WTC11 (cell line): ENCODE measurements around the gene GAPDHS. TPM values are rescaled to one million over a fixed set of nuclear protein-coding genes. Genes with fewer than 3 reads are reported as not detected.

Experiments used
- ATAC-seq: fragments of 200-7000 bp; cut with Tn5 transposase; 2 replicates; pipeline ENCODE4 v1.10.0; 2021; ENCODE audit warnings: mild to moderate bottlenecking, moderate library complexity
- CTCF ChIA-PET: fragments of 300-600 bp; sonication (Branson Sonifier 250); formaldehyde crosslinking; loops from one replicate; lab custom pipeline; 2021; ENCODE audit warnings: antibody characterized with exemption; lab: Charles Lee
- POLR2A ChIA-PET: fragments of 350-600 bp; sonication (Branson Sonifier 250); formaldehyde crosslinking; loops from one replicate; lab custom pipeline; 2021; ENCODE audit warnings: antibody characterized with exemption; lab: Charles Lee
- DNase-seq: peaks from one replicate; pipeline ENCODE4 v3.0.0; 2021; ENCODE audit warnings: low spot score
- H3K27ac Mint-ChIP-seq: 2 replicates; pipeline ENCODE4 v1.8.0; 2021; ENCODE audit warnings: mixed read lengths
- H3K27me3 Mint-ChIP-seq: 2 replicates; pipeline ENCODE4 v1.8.0; 2021; ENCODE audit warnings: low read depth, mild to moderate bottlenecking, moderate library complexity, mixed read lengths
- H3K36me3 Mint-ChIP-seq: 2 replicates; pipeline ENCODE4 v1.8.0; 2021; ENCODE audit warnings: mixed read lengths
- H3K4me1 Mint-ChIP-seq: 2 replicates; pipeline ENCODE4 v1.8.0; 2022; ENCODE audit warnings: mixed read lengths
- H3K4me3 Mint-ChIP-seq: 2 replicates; pipeline ENCODE4 v1.8.0; 2021; ENCODE audit warnings: mild to moderate bottlenecking, moderate library complexity, mixed read lengths
- H3K9me3 Mint-ChIP-seq: 2 replicates; pipeline ENCODE4 v1.8.0; 2021; ENCODE audit warnings: mixed read lengths
- ATF1 ChIP-seq: sonication (generic); formaldehyde crosslinking; IDR thresholded peaks from 2 replicates; pipeline ENCODE4 v1.8.1; 2023; ENCODE audit warnings: mild to moderate bottlenecking, moderate library complexity, missing genetic modification reagents
- ATF2 ChIP-seq: sonication (generic); formaldehyde crosslinking; IDR thresholded peaks from 2 replicates; pipeline ENCODE4 v1.8.1; 2022; ENCODE audit warnings: low read depth, missing genetic modification reagents, borderline replicate concordance
- ATF3 ChIP-seq: sonication (generic); formaldehyde crosslinking; conservative IDR thresholded peaks from 2 replicates; pipeline ENCODE4 v1.8.1; 2022; ENCODE audit warnings: mild to moderate bottlenecking, missing genetic modification reagents
- FOXP4 ChIP-seq: sonication (generic); formaldehyde crosslinking; IDR thresholded peaks from 2 replicates; pipeline ENCODE4 v1.8.0; 2022; ENCODE audit warnings: mild to moderate bottlenecking, missing genetic modification reagents
- MXD4 ChIP-seq: fragments of 250-450 bp; sonication (Bioruptor Pico); IDR thresholded peaks from 2 replicates; pipeline ENCODE4 v1.8.0; 2021; ENCODE audit warnings: mild to moderate bottlenecking, moderate library complexity, borderline replicate concordance
- NR2C2 ChIP-seq: sonication (generic); formaldehyde crosslinking; IDR thresholded peaks from 2 replicates; pipeline ENCODE4 v1.8.0; 2022; ENCODE audit warnings: mild to moderate bottlenecking, missing genetic modification reagents
- NR3C1 ChIP-seq: sonication (generic); formaldehyde crosslinking; conservative IDR thresholded peaks from 2 replicates; pipeline ENCODE4 v1.8.1; 2023; ENCODE audit warnings: low read depth, mild to moderate bottlenecking, missing genetic modification reagents
- ZBTB21 ChIP-seq: sonication (generic); formaldehyde crosslinking; IDR thresholded peaks from 2 replicates; pipeline ENCODE4 v1.8.1; 2023; ENCODE audit warnings: mild to moderate bottlenecking, missing genetic modification reagents, borderline replicate concordance
- ZNF317 ChIP-seq: sonication (generic); formaldehyde crosslinking; IDR thresholded peaks from 2 replicates; pipeline ENCODE4 v1.8.1; 2023; ENCODE audit warnings: low read depth, mild to moderate bottlenecking, moderate library complexity, missing genetic modification reagents, borderline replicate concordance
- ZNF396 ChIP-seq: fragments of 250-450 bp; sonication (Bioruptor Pico); IDR thresholded peaks from 2 replicates; pipeline ENCODE4 v1.8.0; 2021; ENCODE audit warnings: mild to moderate bottlenecking, moderate library complexity, borderline replicate concordance
- ZNF416 ChIP-seq: fragments of 250-450 bp; sonication (Bioruptor Pico); IDR thresholded peaks from 2 replicates; pipeline ENCODE4 v1.9.0; 2021; ENCODE audit warnings: mild to moderate bottlenecking, inconsistent platforms
- ZNF425 ChIP-seq: fragments of 250-450 bp; sonication (Bioruptor Pico); conservative IDR thresholded peaks from 2 replicates; pipeline ENCODE4 v1.9.0; 2021; ENCODE audit warnings: mild to moderate bottlenecking
- total RNA-seq: library from RNA; stranded (reverse); gene quantifications from 3 replicates; pipeline ENCODE4 v1.2.3, GENCODE V29; 2021

The GAPDHS gene
- total RNA-seq, 1 experiment from 2014 or later, result 0.20 TPM

GRCh38 chr19:35549879-35550523 is 16.7 kb downstream of the GAPDHS start:
- Mint-ChIP-seq H3K27me3 (no peaks in the 10 kb centered on the region; the same call in none of the 2 replicates), H3K9me3 (no peaks in the 10 kb centered on the region), H3K36me3 (peaks cover 10% of the 10 kb centered on the region; the same call in 1 of the 2 replicates), H3K4me1 (peaks cover 15% of the 10 kb centered on the region), H3K27ac (no peak overlapping the region), H3K4me3 (no peak overlapping the region)
- TF ChIP-seq FOXP4 (CRISPR knock-in tag) (no peak), ATF2 (no peak), ZNF317 (CRISPR knock-in tag) (no peak), ZNF396 (CRISPR knock-in tag) (no peak), ZBTB21 (CRISPR knock-in tag) (no peak), NR3C1 (CRISPR knock-in tag) (no peak), MXD4 (CRISPR knock-in tag) (no peak), ATF3 (CRISPR knock-in tag) (no peak), ZNF425 (CRISPR knock-in tag) (no peak)
- POLR2A ChIA-PET, result no interaction called here
- no peak for ATAC-seq
- DNase-seq, result no peak
- CTCF ChIA-PET, result interaction anchor here (1.3 to 2.2 kb wide), 2 partner anchors 8 to 93 kb away, joined by 6 to 29 read pairs; no protein-coding TSS in a partner anchor

- peaks cover 18% of the 10 kb centered on the region for H3K4me1 Mint-ChIP-seq
- CTCF ChIA-PET, result interaction anchor here (0.8 to 1.4 kb wide), 3 partner anchors 41 to 123 kb away, joined by 3 to 4 read pairs (median 4); no protein-coding TSS in a partner anchor
- no peak for ATAC-seq
- H3K4me3 Mint-ChIP-seq, result no peak overlapping the region
- POLR2A ChIA-PET, result no interaction called here
- DNase-seq, result no peak
- no peak overlapping the region for H3K27ac Mint-ChIP-seq
- peaks cover 7% of the 10 kb centered on the region for H3K27me3 Mint-ChIP-seq
- TF ChIP-seq NR2C2 (CRISPR knock-in tag) (no peak), ATF1 (CRISPR knock-in tag) (no peak), ZNF416 (CRISPR knock-in tag) (no peak)
- peaks cover 10% of the 10 kb centered on the region; the same call in 1 of the 2 replicates for H3K36me3 Mint-ChIP-seq
- no peaks in the 10 kb centered on the region for H3K9me3 Mint-ChIP-seq
Measured at GRCh38 chr19:35551091-35551810, 18.0 kb downstream of the GAPDHS start.
